ENCODE results near the gene GLIPR1L2. TPM values are rescaled to one million over a fixed set of nuclear protein-coding genes. Genes with fewer than 3 reads are reported as not detected.

Gene GLIPR1L2
- total RNA-seq, 1 experiment from 2014 or later = not detected

GRCh38 chr12:75404231-75404630 lies 13.3 kb downstream of the GLIPR1L2 start:
- H2AFZ ChIP-seq (ENCODE audit: low read length) = no peak overlapping the region
- H3K27ac ChIP-seq (ENCODE audit: low read length) = no peak overlapping the region
- CTCF ChIA-PET = no interaction called here
- H3K9me2 ChIP-seq (replicated peaks; ENCODE audit: low read length) = no peaks in the 10 kb centered on the region
- H3K79me2 ChIP-seq (ENCODE audit: low read length) = no peaks in the 10 kb centered on the region
- H3K36me3 ChIP-seq (ENCODE audit: low read depth, low read length) = no peaks in the 10 kb centered on the region
- intact Hi-C loops (cut with micrococcal nuclease) = no loop called here
- H3K4me2 ChIP-seq (ENCODE audit: low read length) = no peak overlapping the region
- no TSS peak for BruUV-seq (replicated peaks)
- no peaks in the 10 kb centered on the region for H3K27me3 ChIP-seq (ENCODE audit: low read length)
- no peak for TF ChIP-seq EZH2phosphoT487 (IDR thresholded peaks at IDR 0.05; ENCODE audit: borderline replicate concordance, low read length)
- no peak for TF ChIP-seq EZH2 (IDR thresholded peaks at IDR 0.05; ENCODE audit: low read length, unreplicated experiment)
- TF ChIP-seq, protein P1, sequence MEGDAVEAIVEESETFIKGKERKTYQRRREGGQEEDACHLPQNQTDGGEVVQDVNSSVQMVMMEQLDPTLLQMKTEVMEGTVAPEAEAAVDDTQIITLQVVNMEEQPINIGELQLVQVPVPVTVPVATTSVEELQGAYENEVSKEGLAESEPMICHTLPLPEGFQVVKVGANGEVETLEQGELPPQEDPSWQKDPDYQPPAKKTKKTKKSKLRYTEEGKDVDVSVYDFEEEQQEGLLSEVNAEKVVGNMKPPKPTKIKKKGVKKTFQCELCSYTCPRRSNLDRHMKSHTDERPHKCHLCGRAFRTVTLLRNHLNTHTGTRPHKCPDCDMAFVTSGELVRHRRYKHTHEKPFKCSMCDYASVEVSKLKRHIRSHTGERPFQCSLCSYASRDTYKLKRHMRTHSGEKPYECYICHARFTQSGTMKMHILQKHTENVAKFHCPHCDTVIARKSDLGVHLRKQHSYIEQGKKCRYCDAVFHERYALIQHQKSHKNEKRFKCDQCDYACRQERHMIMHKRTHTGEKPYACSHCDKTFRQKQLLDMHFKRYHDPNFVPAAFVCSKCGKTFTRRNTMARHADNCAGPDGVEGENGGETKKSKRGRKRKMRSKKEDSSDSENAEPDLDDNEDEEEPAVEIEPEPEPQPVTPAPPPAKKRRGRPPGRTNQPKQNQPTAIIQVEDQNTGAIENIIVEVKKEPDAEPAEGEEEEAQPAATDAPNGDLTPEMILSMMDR (conservative IDR thresholded peaks at IDR 0.05; ENCODE audit: low read depth, low read length) = no peak
- H4K20me1 ChIP-seq (ENCODE audit: low read length) = no peaks in the 10 kb centered on the region
- H3K9me3 ChIP-seq (ENCODE audit: low read length) = no peaks in the 10 kb centered on the region
- no peak overlapping the region for H3K4me3 ChIP-seq (ENCODE audit: low read length)
- H3K4me1 ChIP-seq (ENCODE audit: insufficient read depth, low read length) = no peaks in the 10 kb centered on the region
- POLR2A ChIA-PET (ENCODE audit: unreplicated experiment) = no interaction called here
- no peak for ATAC-seq
- H3F3A ChIP-seq (ENCODE audit: low read length, unreplicated experiment) = no peaks in the 10 kb centered on the region
- no peak for DNase-seq
- H3K9ac ChIP-seq (ENCODE audit: low read length) = no peak overlapping the region

DNA sequence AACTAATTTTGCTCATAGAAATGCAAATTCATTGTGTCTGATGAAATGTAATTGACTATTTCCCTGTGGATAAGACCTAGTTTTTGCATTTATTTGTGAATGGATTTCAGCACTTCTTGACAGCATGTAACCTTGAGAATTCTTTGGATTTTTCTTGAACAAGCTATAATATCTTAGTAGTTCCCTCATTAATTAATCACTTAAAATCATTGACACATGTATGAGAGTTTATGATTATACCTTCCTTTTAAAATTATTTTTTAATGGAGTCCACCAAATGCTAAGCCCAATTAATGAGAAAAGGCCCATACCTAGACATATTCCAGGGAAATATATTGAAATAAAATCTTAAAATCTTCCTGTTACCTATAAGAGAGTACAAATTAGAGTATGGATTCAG lies 16.8 kb downstream of the GLIPR1L2 start:
- ChIA-PET POLR2A (ENCODE audit: unreplicated experiment) (no interaction called here), CTCF (no interaction called here)
- Histone ChIP-seq H3K79me2 (ENCODE audit: low read length) (no peaks in the 10 kb centered on the region), H2AFZ (ENCODE audit: low read length) (no peak overlapping the region), H4K20me1 (ENCODE audit: low read length) (no peaks in the 10 kb centered on the region), H3K9me3 (ENCODE audit: low read length) (no peaks in the 10 kb centered on the region), H3K36me3 (ENCODE audit: low read depth, low read length) (no peaks in the 10 kb centered on the region), H3K4me1 (ENCODE audit: insufficient read depth, low read length) (no peaks in the 10 kb centered on the region), H3K4me2 (ENCODE audit: low read length) (no peak overlapping the region), H3K27me3 (ENCODE audit: low read length) (no peaks in the 10 kb centered on the region), H3K9me2 (replicated peaks; ENCODE audit: low read length) (no peaks in the 10 kb centered on the region), H3K27ac (ENCODE audit: low read length) (no peak overlapping the region), H3K4me3 (ENCODE audit: low read length) (no peak overlapping the region), H3F3A (ENCODE audit: low read length, unreplicated experiment) (no peaks in the 10 kb centered on the region), H3K9ac (ENCODE audit: low read length) (no peak overlapping the region)
- ATAC-seq (no peak), DNase-seq (no peak)
- intact Hi-C loops (cut with micrococcal nuclease) = no loop called here
- no peak for TF ChIP-seq EZH2 (IDR thresholded peaks at IDR 0.05; ENCODE audit: low read length, unreplicated experiment)
- no peak for TF ChIP-seq EZH2phosphoT487 (IDR thresholded peaks at IDR 0.05; ENCODE audit: borderline replicate concordance, low read length)
- TF ChIP-seq, protein P1 (conservative IDR thresholded peaks at IDR 0.05; ENCODE audit: low read depth, low read length) = no peak
- no TSS peak for BruUV-seq (replicated peaks)

DNA sequence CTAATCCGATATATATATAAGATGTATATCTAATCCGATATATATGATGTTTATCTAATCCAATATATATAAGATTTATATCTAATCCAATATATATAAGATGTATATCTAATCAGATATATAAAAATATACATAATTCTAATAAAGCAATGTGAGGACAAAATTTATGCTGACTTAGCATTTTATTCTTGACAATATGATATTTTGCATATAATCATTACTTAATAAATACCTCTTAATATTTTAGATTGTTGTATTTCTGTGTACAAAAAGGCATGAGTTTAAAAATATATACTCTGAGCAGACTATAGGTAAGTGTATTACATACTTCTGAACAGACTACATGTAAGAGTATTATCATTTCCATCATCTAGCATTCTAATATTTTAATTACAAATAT lies 18.9 kb downstream of the GLIPR1L2 start:
- no peaks in the 10 kb centered on the region for H3F3A ChIP-seq (ENCODE audit: low read length, unreplicated experiment)
- DNase-seq (no peak), ATAC-seq (no peak)
- no TSS peak for BruUV-seq (replicated peaks)
- no peak overlapping the region for H3K27ac ChIP-seq (ENCODE audit: low read length)
- intact Hi-C loops (cut with micrococcal nuclease) = no loop called here
- POLR2A ChIA-PET (ENCODE audit: unreplicated experiment) = no interaction called here
- no peaks in the 10 kb centered on the region for H3K9me3 ChIP-seq (ENCODE audit: low read length)
- no peak overlapping the region for H3K9ac ChIP-seq (ENCODE audit: low read length)
- CTCF ChIA-PET = no interaction called here
- H3K9me2 ChIP-seq (replicated peaks; ENCODE audit: low read length) = no peaks in the 10 kb centered on the region
- no peaks in the 10 kb centered on the region for H4K20me1 ChIP-seq (ENCODE audit: low read length)
- H3K36me3 ChIP-seq (ENCODE audit: low read depth, low read length) = no peaks in the 10 kb centered on the region
- H3K27me3 ChIP-seq (ENCODE audit: low read length) = no peaks in the 10 kb centered on the region
- no peak overlapping the region for H2AFZ ChIP-seq (ENCODE audit: low read length)
- no peak overlapping the region for H3K4me2 ChIP-seq (ENCODE audit: low read length)
- TF ChIP-seq EZH2phosphoT487 (IDR thresholded peaks at IDR 0.05; ENCODE audit: borderline replicate concordance, low read length) (no peak), EZH2 (IDR thresholded peaks at IDR 0.05; ENCODE audit: low read length, unreplicated experiment) (no peak)
- TF ChIP-seq, protein P1 (conservative IDR thresholded peaks at IDR 0.05; ENCODE audit: low read depth, low read length) = no peak
- H3K4me3 ChIP-seq (ENCODE audit: low read length) = no peak overlapping the region
- no peaks in the 10 kb centered on the region for H3K79me2 ChIP-seq (ENCODE audit: low read length)
- no peaks in the 10 kb centered on the region for H3K4me1 ChIP-seq (ENCODE audit: insufficient read depth, low read length)

Measured in PC-3 (cell line).